PC-9 (cell line): ENCODE data around the gene CACNA1E.

Experiments used
- EZH2 ChIP-seq: fragments of 200-600 bp; sonication (generic); IDR thresholded peaks from 2 replicates; pipeline ENCODE4 v1.8.0; 2017; ENCODE audit warnings: antibody characterized with exemption, low read depth
- TF ChIP-seq, protein P1 (sequence below): fragments of 200-600 bp; sonication (generic); conservative IDR thresholded peaks from 2 replicates; pipeline ENCODE4 v1.6.1; 2017; ENCODE audit warnings: mixed run types, antibody characterized with exemption, mild to moderate bottlenecking, moderate library complexity

DNA sequence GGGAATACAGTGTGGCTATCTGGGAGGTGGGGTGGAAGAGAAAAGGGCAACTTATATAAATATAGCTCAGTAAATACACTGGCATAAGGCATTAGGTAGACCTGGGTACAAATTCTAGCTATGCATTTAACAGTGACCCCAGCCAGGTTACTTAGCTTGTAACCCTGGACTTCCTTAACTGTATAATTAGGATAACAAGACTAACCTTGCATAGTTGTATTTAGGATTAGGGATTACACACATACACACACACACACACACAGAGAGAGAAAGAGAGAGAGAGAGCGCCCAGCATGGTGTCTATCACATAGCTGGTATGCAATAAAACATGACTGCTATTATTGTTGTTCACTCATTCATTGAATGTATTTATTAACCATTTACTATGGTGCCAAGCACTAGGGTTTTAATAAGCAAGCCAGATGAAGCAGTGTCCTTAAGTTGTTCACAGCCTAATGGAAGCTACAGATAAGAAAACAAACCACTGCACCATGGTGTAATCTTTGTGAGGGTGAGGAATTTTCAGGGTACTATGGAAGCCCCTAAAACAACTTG lies 326.8 kb downstream of the CACNA1E start:
- TF ChIP-seq, protein P1, sequence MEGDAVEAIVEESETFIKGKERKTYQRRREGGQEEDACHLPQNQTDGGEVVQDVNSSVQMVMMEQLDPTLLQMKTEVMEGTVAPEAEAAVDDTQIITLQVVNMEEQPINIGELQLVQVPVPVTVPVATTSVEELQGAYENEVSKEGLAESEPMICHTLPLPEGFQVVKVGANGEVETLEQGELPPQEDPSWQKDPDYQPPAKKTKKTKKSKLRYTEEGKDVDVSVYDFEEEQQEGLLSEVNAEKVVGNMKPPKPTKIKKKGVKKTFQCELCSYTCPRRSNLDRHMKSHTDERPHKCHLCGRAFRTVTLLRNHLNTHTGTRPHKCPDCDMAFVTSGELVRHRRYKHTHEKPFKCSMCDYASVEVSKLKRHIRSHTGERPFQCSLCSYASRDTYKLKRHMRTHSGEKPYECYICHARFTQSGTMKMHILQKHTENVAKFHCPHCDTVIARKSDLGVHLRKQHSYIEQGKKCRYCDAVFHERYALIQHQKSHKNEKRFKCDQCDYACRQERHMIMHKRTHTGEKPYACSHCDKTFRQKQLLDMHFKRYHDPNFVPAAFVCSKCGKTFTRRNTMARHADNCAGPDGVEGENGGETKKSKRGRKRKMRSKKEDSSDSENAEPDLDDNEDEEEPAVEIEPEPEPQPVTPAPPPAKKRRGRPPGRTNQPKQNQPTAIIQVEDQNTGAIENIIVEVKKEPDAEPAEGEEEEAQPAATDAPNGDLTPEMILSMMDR, result no peak
- no peak for TF ChIP-seq EZH2
